Choroid plexus epithelial cell (primary cell): Measurements from ENCODE around the gene ADSS2.
A peak's percentile ranks its signal among the peaks of the same experiment; 100 is the strongest.
"Not testable (repeated sequence)": the region's sequence is repeated elsewhere in the genome, so short reads cannot be mapped to it uniquely, and the experiment has no call there.

Source experiments
- DNase-seq: peaks from one replicate; pipeline ENCODE4 v3.0.0-alpha.2; 2010; ENCODE audit warnings: low read depth
- H3K4me3 ChIP-seq: 2 replicates; pipeline ENCODE4 v1.5.1; 2011; ENCODE audit warnings: low read depth, mild to moderate bottlenecking, control low read depth, low read length, moderate library complexity
- TF ChIP-seq, protein P1 (sequence below): conservative IDR thresholded peaks from 2 replicates; pipeline ENCODE4 v1.5.1; 2011; ENCODE audit warnings: low read depth, mild to moderate bottlenecking, control low read depth, inconsistent platforms, low read length, moderate library complexity

ADSS2 gene

DNA sequence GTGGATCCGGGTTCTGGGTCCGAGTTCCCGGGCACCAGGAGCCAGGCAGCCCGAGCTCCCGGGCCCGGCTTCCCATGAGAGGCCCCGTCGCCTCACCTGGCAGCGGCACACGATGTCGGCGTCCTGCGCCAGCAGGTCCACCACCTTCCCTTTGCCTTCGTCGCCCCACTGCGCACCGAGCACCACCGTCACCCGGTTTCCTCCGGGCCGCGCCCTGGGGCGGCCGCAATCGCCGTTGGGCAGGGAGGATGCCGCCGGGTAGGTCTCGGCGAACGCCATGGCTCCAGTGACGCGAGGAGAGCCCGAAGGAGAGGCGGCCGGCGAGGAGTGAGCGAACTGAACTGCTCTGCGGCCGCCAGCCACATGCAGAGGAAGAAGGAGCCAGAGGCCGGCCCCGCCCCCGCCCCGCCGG is at the start of gene ADSS2:
ADSS2 (minus strand) TSS at position 371 of the 412 bp plus-strand sequence; CDS start at position 279, 92 bp downstream.
- H3K4me3 ChIP-seq = peak within 1 kb of the TSS; percentile 86
- TF ChIP-seq, protein P1, sequence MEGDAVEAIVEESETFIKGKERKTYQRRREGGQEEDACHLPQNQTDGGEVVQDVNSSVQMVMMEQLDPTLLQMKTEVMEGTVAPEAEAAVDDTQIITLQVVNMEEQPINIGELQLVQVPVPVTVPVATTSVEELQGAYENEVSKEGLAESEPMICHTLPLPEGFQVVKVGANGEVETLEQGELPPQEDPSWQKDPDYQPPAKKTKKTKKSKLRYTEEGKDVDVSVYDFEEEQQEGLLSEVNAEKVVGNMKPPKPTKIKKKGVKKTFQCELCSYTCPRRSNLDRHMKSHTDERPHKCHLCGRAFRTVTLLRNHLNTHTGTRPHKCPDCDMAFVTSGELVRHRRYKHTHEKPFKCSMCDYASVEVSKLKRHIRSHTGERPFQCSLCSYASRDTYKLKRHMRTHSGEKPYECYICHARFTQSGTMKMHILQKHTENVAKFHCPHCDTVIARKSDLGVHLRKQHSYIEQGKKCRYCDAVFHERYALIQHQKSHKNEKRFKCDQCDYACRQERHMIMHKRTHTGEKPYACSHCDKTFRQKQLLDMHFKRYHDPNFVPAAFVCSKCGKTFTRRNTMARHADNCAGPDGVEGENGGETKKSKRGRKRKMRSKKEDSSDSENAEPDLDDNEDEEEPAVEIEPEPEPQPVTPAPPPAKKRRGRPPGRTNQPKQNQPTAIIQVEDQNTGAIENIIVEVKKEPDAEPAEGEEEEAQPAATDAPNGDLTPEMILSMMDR = no peak
- no peak for DNase-seq

DNA sequence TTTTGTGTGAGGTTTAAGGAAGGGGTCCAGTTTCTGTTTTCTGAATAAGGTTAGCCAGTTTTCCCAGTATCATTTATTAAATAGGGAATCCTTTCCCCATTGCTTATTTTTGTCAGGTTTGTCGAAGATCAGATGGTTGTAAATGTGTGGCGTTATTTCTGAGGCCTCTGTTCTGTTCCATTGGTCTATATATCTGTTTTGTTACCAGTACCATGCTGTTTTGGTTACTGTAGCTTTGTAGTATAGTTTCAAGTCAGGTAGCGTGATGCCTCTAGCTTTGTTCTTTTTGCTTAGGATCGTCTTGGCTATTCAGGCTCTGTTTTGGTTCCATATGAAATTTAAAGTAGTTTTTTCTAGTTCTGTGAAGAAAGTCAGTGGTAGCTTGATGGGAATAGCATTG is 48.8 kb upstream of the ADSS2 start:
- DNase-seq, H3K4me3 ChIP-seq: not testable (repeated sequence)

DNA sequence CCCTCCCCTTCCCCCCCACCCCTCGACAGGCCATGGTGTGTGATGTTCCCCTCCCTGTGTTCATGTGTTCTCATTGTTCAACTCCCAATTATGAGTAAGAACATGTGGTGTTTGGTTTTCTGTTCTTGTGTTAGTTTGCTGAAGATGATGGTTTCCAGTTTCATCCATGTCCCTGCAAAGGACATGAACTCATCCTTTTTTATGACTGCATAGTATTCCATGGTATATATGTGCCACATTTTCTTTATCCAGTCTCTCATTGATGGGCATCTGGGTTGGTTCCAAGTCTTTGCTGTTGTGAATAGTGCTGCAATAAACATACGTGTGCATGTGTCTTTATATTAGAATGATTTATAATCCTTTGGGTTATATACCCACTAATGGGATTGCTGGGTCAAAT is 47.8 kb upstream of the ADSS2 start:
- DNase-seq, H3K4me3 ChIP-seq: not testable (repeated sequence)

DNA sequence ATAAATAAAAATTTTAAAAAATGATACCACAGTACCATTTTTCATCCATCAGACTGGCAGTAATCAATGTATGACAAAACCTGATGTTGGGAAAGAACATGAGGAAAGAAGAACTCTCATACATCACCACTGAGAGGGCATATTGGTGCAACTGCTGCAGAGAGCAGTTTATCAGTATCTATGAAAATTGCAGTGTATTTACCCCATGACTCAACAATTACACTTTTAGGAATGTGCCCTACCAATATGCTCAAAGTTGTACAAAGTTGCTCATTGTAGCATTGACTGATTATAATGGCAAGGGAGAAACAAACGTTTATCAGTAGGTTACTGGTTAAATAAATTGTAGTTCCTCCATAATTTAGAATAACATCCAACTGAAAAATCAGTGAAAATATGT is 46.1 kb upstream of the ADSS2 start:
- TF ChIP-seq, protein P1 = no peak
- no peak overlapping the region for H3K4me3 ChIP-seq
- DNase-seq = peak; percentile 2

DNA sequence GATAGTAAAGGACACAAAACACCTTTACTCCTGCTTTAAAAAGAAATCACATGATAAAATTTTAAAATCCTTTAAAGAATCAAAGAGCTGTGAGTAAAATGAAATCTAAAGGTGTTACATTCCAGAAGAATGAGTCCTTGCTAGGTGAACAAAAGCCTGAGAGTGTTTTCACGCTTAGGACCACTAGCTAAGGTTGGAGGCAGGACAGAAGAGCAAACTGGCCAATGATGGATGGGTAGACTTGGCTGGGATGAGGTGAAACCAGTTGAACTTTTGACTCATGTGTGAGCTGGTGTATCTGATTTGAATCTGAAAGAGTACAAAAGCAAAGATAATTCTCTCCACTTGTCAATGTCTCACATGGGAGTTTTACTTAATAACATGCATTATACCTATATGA is 44.5 kb upstream of the ADSS2 start:
- no peak for DNase-seq
- TF ChIP-seq, protein P1 = no peak
- no peak overlapping the region for H3K4me3 ChIP-seq

DNA sequence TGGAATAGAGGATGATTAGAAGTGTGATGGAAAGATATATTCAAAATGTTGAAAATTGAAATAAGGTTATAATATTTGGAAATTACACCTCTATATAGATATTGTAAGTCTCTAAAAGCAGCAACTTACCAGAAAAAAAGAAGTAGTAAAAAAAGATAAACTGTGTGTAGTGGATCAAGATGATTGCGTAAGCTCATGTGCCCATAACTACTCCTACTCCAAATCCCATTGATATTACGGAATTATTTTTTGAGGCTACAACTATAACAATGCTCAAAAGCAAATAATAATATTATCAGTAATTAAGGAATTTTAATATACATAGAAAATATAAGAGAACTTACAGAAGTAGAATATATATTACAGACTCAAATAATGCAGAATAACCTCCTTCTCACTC is 42.9 kb upstream of the ADSS2 start:
- DNase-seq = no peak
- TF ChIP-seq, protein P1 = no peak
- no peak overlapping the region for H3K4me3 ChIP-seq

DNA sequence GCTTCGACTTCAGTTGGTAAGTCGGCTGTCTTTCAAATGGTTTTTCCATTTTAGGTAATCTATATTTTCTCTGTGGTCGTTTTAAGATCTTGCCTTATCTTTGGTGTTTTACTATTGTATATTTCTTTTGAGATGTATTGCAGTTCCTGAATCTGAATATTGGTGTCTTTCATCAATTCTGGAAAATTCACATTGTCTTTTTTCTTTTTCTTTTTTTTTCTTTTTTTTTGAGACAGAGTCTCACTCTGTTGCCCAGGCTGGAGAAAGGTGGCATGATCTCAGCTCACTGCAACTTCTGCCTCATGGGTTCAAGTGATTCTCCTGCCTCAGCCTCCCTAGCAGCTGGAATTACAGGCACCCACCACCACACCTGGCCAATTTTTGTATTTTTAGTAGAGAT is 33.3 kb upstream of the ADSS2 start:
- H3K4me3 ChIP-seq, DNase-seq: not testable (repeated sequence)

DNA sequence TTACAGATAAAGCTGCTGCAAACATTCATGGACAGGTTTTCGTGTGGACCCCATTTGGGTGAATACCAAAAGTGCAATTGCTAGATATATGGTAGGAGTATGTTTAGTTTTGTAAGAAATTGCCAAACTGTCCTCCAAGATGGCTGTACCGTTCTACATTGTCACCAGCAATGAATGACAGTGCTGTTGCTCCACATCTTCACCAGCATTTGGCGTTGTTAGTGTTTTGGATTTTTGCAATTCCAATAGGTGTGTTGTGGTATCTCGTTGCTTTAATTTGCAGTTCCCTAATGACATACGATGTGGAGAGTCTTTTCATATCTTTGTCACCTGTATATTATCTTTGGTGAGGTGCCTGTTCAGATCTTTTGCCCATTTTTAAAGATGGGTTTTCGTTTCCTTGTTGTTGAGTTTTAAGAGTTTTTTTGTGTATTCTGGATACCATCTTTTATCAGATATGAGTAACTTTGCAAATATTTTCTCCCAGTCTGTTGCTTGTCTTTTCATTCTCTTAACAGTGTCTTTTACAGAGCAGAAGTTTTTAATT is 21.4 kb upstream of the ADSS2 start:
- DNase-seq = no peak
- TF ChIP-seq, protein P1 = no peak
- H3K4me3 ChIP-seq = no peak overlapping the region

DNA sequence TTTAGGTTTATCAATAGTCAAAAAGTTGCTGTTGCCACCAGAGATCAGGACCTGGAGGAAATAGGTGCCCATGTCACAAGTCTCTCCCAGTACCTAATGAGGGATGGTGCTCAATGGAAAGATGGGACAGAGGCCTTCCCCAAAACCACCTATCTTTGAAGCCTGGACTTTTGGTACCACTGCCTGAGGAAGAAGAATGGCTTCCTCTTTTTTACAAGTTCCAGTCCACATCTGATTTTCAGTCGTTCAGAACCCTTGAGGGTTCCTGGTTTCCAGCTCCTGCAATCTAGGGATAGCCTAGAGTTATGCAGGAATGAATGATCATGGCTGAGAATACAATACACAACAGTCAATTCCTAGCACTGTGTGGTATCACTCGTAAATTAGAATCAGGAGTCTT is 15.0 kb upstream of the ADSS2 start:
- no peak for DNase-seq
- no peak overlapping the region for H3K4me3 ChIP-seq
- TF ChIP-seq, protein P1 = no peak
